Endothelial cell of umbilical vein (primary cell): Measurements from ENCODE around the gene KCNE3. TPM values are rescaled to one million over a fixed set of nuclear protein-coding genes. Genes with fewer than 3 reads are reported as not detected.

Experiments
- BruUV-seq: library from RNA; stranded (reverse); fragments of 400-500 nt; replicated peaks from 2 replicates; lab custom pipeline; 2021; lab: Mats Ljungman, UMichigan
- CTCF ChIA-PET: fragments of 300-600, 350-600 bp; sonication (Branson Sonifier 250); formaldehyde crosslinking; loops from one replicate; lab custom pipeline; 2021; ENCODE audit warnings: antibody characterized with exemption, inconsistent platforms; lab: Charles Lee
- POLR2A ChIA-PET: fragments of 300-600, 350-600 bp; sonication (Branson Sonifier 250); formaldehyde crosslinking; loops from one replicate; lab custom pipeline; 2021; ENCODE audit warnings: antibody characterized with exemption, inconsistent platforms; lab: Charles Lee
- DNase-seq: peaks from one replicate; pipeline ENCODE4 v3.0.0-alpha.2; 2011; ENCODE audit warnings: low read depth, low spot score
- FAIRE-seq: peaks from 2 replicates; lab custom pipeline; 2011; peaks lifted over from hg19 to GRCh38; lab: Jason Lieb, UNC
- H2AFZ ChIP-seq: 2 replicates; pipeline ENCODE4 v1.6.0; 2012; ENCODE audit warnings: low read depth, low read length, control low read depth, inconsistent platforms
- H3K27ac ChIP-seq: 2 replicates; pipeline ENCODE4 v1.5.1; 2011; ENCODE audit warnings: low read depth, mild to moderate bottlenecking, control low read depth, low read length, moderate library complexity; ENCODE audit not compliant: insufficient read depth
- H3K27me3 ChIP-seq, 2 experiments: 2 replicates each; pipeline versions ENCODE4 v1.6.0 to v1.6.1; 2011; ENCODE audit warnings: low read length in 2 of 2, mixed read lengths in 1 of 2; ENCODE audit not compliant: control insufficient read depth in 2 of 2, insufficient read depth in 2 of 2
- H3K36me3 ChIP-seq, 2 experiments: 2 replicates in 1 of 2; 3 replicates in 1 of 2; pipeline ENCODE4 v1.5.1; 2011; ENCODE audit warnings: low read length in 2 of 2, mild to moderate bottlenecking in 1 of 2, moderate library complexity in 1 of 2; ENCODE audit not compliant: control insufficient read depth in 2 of 2, insufficient read depth in 2 of 2; ENCODE audit errors: extremely low read depth in 1 of 2
- H3K4me1 ChIP-seq: 3 replicates; pipeline ENCODE4 v1.5.1; 2011; ENCODE audit warnings: mild to moderate bottlenecking, low read length; ENCODE audit not compliant: control insufficient read depth, insufficient read depth; ENCODE audit errors: extremely low read depth
- H3K4me2 ChIP-seq: 2 replicates; pipeline ENCODE4 v1.6.1; 2011; ENCODE audit warnings: low read length, control low read depth, mixed read lengths; ENCODE audit not compliant: insufficient read depth
- H3K4me3 ChIP-seq, 3 experiments: fragments of 200-600 bp in 1 of 3; sonication (generic), shearing (Covaris generic) in 1 of 3; replicated peaks in 1 of 3; 2 replicates each; pipeline ENCODE4 v1.5.1; 2011 to 2016; ENCODE audit warnings: control low read depth in 3 of 3, low read length in 3 of 3, mild to moderate bottlenecking in 2 of 3, inconsistent platforms in 1 of 3, low read depth in 1 of 3, moderate library complexity in 1 of 3; ENCODE audit not compliant: insufficient read depth in 1 of 3
- H3K79me2 ChIP-seq: 2 replicates; pipeline ENCODE4 v1.6.0; 2012; ENCODE audit warnings: low read length, inconsistent platforms; ENCODE audit not compliant: control insufficient read depth, insufficient read depth
- H3K9ac ChIP-seq: replicated peaks from 2 replicates; pipeline ENCODE3; 2011; ENCODE audit warnings: low read length, control low read depth; ENCODE audit not compliant: insufficient read depth; ENCODE audit errors: extremely low read depth
- H3K9me1 ChIP-seq: replicated peaks from 3 replicates; pipeline ENCODE4 v1.6.0; 2011; ENCODE audit warnings: mild to moderate bottlenecking, low read length; ENCODE audit not compliant: control insufficient read depth, insufficient read depth; ENCODE audit errors: extremely low read depth
- H3K9me3 ChIP-seq: replicated peaks from 2 replicates; pipeline ENCODE4 v1.5.1; 2012; ENCODE audit warnings: low read length, inconsistent platforms; ENCODE audit not compliant: control insufficient read depth, insufficient read depth
- H4K20me1 ChIP-seq: replicated peaks from 2 replicates; pipeline ENCODE3; 2011; ENCODE audit warnings: mild to moderate bottlenecking, low read length; ENCODE audit not compliant: control insufficient read depth, insufficient read depth; ENCODE audit errors: extremely low read depth
- CTCF ChIP-seq, 2 donors: IDR thresholded peaks; 1 replicate in 1 of 2; 2 replicates in 1 of 2; pipeline ENCODE4 v1.5.1; 2011; ENCODE audit warnings: low read length in 2 of 2, mild to moderate bottlenecking in 2 of 2, moderate library complexity in 2 of 2, control low read depth in 1 of 2, inconsistent platforms in 1 of 2, low read depth in 1 of 2; ENCODE audit not compliant: insufficient read depth in 1 of 2; ENCODE audit errors: extremely low read depth in 1 of 2
- EZH2 ChIP-seq: IDR thresholded peaks from 2 replicates; pipeline ENCODE4 v1.6.1; 2012; ENCODE audit warnings: borderline replicate concordance, low read depth, mild to moderate bottlenecking, moderate library complexity, low read length, inconsistent platforms; ENCODE audit not compliant: severe bottlenecking
- FOS ChIP-seq: IDR thresholded peaks from 2 replicates; pipeline ENCODE4 v1.6.1; 2011; ENCODE audit warnings: mild to moderate bottlenecking, low read length, moderate library complexity, borderline replicate concordance; ENCODE audit not compliant: insufficient read depth
- GATA2 ChIP-seq: IDR thresholded peaks from 2 replicates; pipeline ENCODE4 v1.7.0; 2011; ENCODE audit warnings: low read depth, mild to moderate bottlenecking, moderate library complexity, mixed read lengths, low read length; ENCODE audit not compliant: insufficient read length, insufficient read depth
- JUN ChIP-seq: IDR thresholded peaks from 2 replicates; pipeline ENCODE4 v1.6.1; 2011; ENCODE audit warnings: borderline replicate concordance, low read depth; ENCODE audit not compliant: insufficient read length, insufficient read depth
- MAX ChIP-seq: IDR thresholded peaks from 2 replicates; pipeline ENCODE4 v1.6.1; 2011; ENCODE audit not compliant: insufficient read depth, insufficient read length
- MYC ChIP-seq: IDR thresholded peaks from one replicate; pipeline ENCODE4 v1.6.1; 2011; ENCODE audit warnings: mild to moderate bottlenecking, low read depth, low read length
- POLR2A ChIP-seq: IDR thresholded peaks from 2 replicates; pipeline ENCODE4 v1.6.1; 2012; ENCODE audit warnings: low read depth, mild to moderate bottlenecking, control low read depth, low read length
- dilution Hi-C: fragments of 300-500 bp; cut with MboI; formaldehyde crosslinking; loops from one replicate; pipeline ENCODE4 v1.15.0; 2019; ENCODE audit warnings: low sequenced_read_pairs; ENCODE audit not compliant: extremely low pct_ligation_motif_present
- intact Hi-C: fragments of 100-400 bp; cut with micrococcal nuclease; formaldehyde crosslinking; loops from one replicate; pipeline ENCODE4 v1.10.0; 2022
- polyA plus RNA-seq, 4 experiments: library from polyadenylated mRNA; depleted of rRNA in 3 of 4; stranded (reverse) in 3 of 4; unstranded in 1 of 4; fragments of >200 nt; gene quantifications; 2 replicates each; pipeline versions ENCODE4 v1.2.1 to v1.2.3, GENCODE V29; 2011 to 2012; ENCODE audit warnings: missing spikeins in 1 of 4
- total RNA-seq: library from RNA; stranded (reverse); gene quantifications from 2 replicates; pipeline ENCODE4 v1.2.3, GENCODE V29; 2021

The KCNE3 gene
- total and polyA plus RNA-seq, 2 donors (not counting 3 experiments of a cell fraction or from before 2014, with no cell fraction given), result 0.97 to 2.2 TPM

DNA sequence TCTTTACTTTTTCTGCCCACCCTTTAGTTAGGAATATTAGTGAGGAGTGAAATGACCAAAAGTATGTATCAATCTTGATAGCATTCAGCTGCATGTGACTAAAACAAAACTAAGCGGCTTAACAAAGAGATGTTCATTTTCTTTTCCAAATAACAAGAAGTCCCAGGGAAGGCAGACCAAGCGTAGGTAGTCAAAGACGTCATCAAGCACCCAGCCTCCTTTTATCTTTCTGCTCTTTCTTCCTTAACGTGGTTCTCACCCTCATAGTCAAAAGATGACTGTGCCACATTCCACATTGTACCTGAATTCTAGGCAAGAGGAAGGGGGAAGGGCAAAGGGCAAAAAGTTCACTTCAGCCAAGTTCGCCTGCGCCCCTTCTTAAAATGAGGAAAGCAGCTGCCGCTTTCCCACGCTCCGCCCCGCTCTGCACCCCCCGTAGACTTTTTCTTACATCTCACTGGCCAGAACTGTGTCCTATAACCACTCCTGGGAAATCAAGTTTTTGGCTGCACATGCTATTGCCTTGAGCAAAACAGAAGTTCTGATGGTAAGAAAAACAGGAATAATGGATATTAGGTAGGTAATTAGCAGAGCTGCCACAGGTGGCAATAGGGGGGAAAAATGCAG, 54.5 kb downstream of the KCNE3 start:
- no peaks in the 10 kb centered on the region for H3K27me3 ChIP-seq

More for the DNA sequence above, 54.5 kb downstream of the KCNE3 start:
- DNase-seq (no peak), FAIRE-seq (no peak)
- no peaks in the 10 kb centered on the region for H4K20me1 ChIP-seq
- intact Hi-C loops, result no loop called here
- no peaks in the 10 kb centered on the region for H3K9me3 ChIP-seq
- peaks cover 7% of the 10 kb centered on the region for H3K4me1 ChIP-seq
- dilution Hi-C loops, result no loop called here
- H2AFZ ChIP-seq, result no peak overlapping the region
- H3K9me1 ChIP-seq, result no peaks in the 10 kb centered on the region
- no peak overlapping the region for H3K4me2 ChIP-seq
- H3K9ac ChIP-seq, result no peak overlapping the region
- H3K27ac ChIP-seq, result no peak overlapping the region
- CTCF ChIA-PET, result no interaction called here
- H3K4me3 ChIP-seq, result no peak overlapping the region
- no peaks in the 10 kb centered on the region for H3K79me2 ChIP-seq
- POLR2A ChIA-PET, result no interaction called here
- no TSS peak for BruUV-seq
- H3K36me3 ChIP-seq, result no peaks in the 10 kb centered on the region
- no peak for TF ChIP-seq GATA2
- no peak for TF ChIP-seq CTCF (IDR thresholded peaks at IDR 0.05; ENCODE audit: extremely low read depth in 1 of 2, insufficient read depth in 1 of 2, low read depth in 1 of 2, low read length in 2 of 2)
- no peak for TF ChIP-seq MYC
- TF ChIP-seq EZH2, result no peak
- no peak for TF ChIP-seq MAX
- no peak for TF ChIP-seq POLR2A
- TF ChIP-seq FOS, result no peak
- TF ChIP-seq JUN, result no peak
